ENCODE data around the gene RYR2. TPM values are rescaled to one million over a fixed set of nuclear protein-coding genes. Genes with fewer than 3 reads are reported as not detected.

Gene RYR2
- total RNA-seq, 1 donor from 2014 or later, result 47.0 TPM

DNA sequence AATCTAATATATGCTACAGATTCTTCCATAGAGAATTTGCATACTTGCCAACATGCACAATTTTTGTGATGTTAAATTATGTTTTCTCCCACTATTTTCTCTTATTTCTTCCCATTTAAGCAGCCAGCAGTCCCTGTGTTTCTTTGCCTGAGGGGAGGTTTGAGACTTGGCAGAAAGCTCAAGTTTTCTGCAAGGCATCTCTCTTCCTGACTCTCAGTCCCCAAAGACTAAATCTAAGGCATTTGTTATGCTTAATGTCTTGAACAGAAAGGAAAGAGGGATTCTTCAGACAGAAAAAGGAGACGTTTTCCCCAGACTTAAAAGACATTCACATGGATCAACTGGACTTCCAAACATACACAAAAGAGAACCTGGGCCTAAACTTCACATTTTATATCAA is 354.4 kb downstream of the RYR2 start:
- Mint-ChIP-seq H3K4me1 (ENCODE audit: low read depth, unreplicated experiment) (peaks cover 27% of the 10 kb centered on the region), H3K4me3 (ENCODE audit: unreplicated experiment) (no peak overlapping the region), H3K9me3 (ENCODE audit: unreplicated experiment) (peaks cover 2% of the 10 kb centered on the region), H3K36me3 (ENCODE audit: unreplicated experiment) (peaks cover 25% of the 10 kb centered on the region), H3K27ac (ENCODE audit: unreplicated experiment) (no peak overlapping the region), H3K27me3 (ENCODE audit: unreplicated experiment) (peaks cover 2% of the 10 kb centered on the region)
- no peak for TF ChIP-seq CTCF (IDR thresholded peaks at IDR 0.05; ENCODE audit: partially characterized antibody, unreplicated experiment)
- DNase-seq, result no peak

DNA sequence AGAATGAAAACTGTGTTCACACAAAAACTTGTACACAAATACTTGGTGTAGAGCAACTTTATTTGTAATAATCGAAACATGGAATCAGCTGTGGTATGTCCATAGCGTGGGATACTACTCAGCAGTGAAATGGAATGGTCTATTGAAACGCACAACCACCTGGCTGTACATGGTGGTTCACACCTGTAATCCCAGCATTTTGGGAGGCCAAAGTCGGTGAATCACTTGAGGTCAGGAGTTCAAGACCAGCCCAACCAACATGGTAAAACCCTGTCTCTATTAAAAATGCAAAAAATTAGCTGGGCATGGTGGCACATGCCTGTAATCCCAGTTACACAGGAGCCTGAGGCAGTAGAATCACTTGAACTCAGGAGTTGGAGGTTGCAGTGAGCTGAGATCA is 356.8 kb downstream of the RYR2 start:
- Mint-ChIP-seq H3K27ac (ENCODE audit: unreplicated experiment) (no peak overlapping the region), H3K4me1 (ENCODE audit: low read depth, unreplicated experiment) (peaks cover 15% of the 10 kb centered on the region), H3K9me3 (ENCODE audit: unreplicated experiment) (peaks cover 2% of the 10 kb centered on the region), H3K36me3 (ENCODE audit: unreplicated experiment) (peaks cover 43% of the 10 kb centered on the region), H3K27me3 (ENCODE audit: unreplicated experiment) (peaks cover 2% of the 10 kb centered on the region), H3K4me3 (ENCODE audit: unreplicated experiment) (no peak overlapping the region)
- no peak for TF ChIP-seq CTCF (IDR thresholded peaks at IDR 0.05; ENCODE audit: partially characterized antibody, unreplicated experiment)
- DNase-seq, result no peak

- H3K4me3 Mint-ChIP-seq (ENCODE audit: unreplicated experiment), result no peak overlapping the region
- no peaks in the 10 kb centered on the region for H3K9me3 Mint-ChIP-seq (ENCODE audit: unreplicated experiment)
- TF ChIP-seq CTCF (IDR thresholded peaks at IDR 0.05; ENCODE audit: partially characterized antibody, unreplicated experiment), result no peak
- H3K36me3 Mint-ChIP-seq (ENCODE audit: unreplicated experiment), result peaks cover 22% of the 10 kb centered on the region
- DNase-seq, result no peak
- no peak overlapping the region for H3K27ac Mint-ChIP-seq (ENCODE audit: unreplicated experiment)
- H3K27me3 Mint-ChIP-seq (ENCODE audit: unreplicated experiment), result peaks cover under 1% of the 10 kb centered on the region
- no peaks in the 10 kb centered on the region for H3K4me1 Mint-ChIP-seq (ENCODE audit: low read depth, unreplicated experiment)
Observed at GRCh38 chr1:237405912-237406311, 363.9 kb downstream of the RYR2 start.

GRCh38 chr1:237411621-237412020 is 369.6 kb downstream of the RYR2 start:
- Mint-ChIP-seq H3K27ac (ENCODE audit: unreplicated experiment) (no peak overlapping the region), H3K4me1 (ENCODE audit: low read depth, unreplicated experiment) (no peaks in the 10 kb centered on the region), H3K27me3 (ENCODE audit: unreplicated experiment) (peaks cover 1% of the 10 kb centered on the region), H3K4me3 (ENCODE audit: unreplicated experiment) (no peak overlapping the region), H3K9me3 (ENCODE audit: unreplicated experiment) (no peaks in the 10 kb centered on the region), H3K36me3 (ENCODE audit: unreplicated experiment) (peaks cover 4% of the 10 kb centered on the region)
- no peak for TF ChIP-seq CTCF (IDR thresholded peaks at IDR 0.05; ENCODE audit: partially characterized antibody, unreplicated experiment)
- no peak for DNase-seq

DNA sequence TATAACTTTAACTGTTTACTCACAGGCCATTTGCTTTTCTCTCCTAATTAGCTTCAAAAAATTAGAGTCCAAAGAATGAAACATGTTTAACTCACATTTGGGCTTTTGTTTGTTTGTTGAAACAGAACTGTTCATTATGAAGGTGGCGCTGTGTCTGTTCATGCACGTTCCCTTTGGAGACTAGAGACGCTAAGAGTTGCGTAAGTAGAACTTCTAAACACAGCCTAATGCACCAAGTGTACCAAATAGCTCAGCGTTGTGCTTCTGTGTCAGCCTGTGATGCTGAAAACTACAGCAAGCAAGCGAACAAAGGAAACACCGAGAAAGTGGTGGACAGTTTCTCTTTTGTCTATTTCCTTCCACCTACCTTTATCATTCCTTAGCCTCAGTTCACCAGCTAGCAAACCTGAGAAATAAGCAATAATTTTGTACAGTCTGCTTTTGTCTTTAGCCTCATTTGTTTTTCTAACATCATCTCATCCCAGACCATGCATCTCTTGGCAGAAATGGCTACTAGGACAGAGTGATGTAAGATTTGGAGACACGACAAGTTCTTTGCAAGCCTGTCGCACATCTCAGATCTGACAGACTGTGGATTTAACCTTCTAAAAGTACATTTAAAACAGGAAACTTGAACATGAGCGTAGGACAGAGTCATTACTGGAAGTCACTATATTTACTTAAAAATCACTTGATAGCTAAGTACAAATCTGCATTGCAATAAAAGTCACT is 375.1 kb downstream of the RYR2 start:
- H3K9me3 Mint-ChIP-seq (ENCODE audit: unreplicated experiment), result no peaks in the 10 kb centered on the region
- H3K36me3 Mint-ChIP-seq (ENCODE audit: unreplicated experiment), result no peaks in the 10 kb centered on the region
- no peak for DNase-seq
- no peak overlapping the region for H3K4me3 Mint-ChIP-seq (ENCODE audit: unreplicated experiment)
- peaks cover 2% of the 10 kb centered on the region for H3K4me1 Mint-ChIP-seq (ENCODE audit: low read depth, unreplicated experiment)
- TF ChIP-seq CTCF (IDR thresholded peaks at IDR 0.05; ENCODE audit: partially characterized antibody, unreplicated experiment), result no peak
- H3K27me3 Mint-ChIP-seq (ENCODE audit: unreplicated experiment), result no peaks in the 10 kb centered on the region
- no peak overlapping the region for H3K27ac Mint-ChIP-seq (ENCODE audit: unreplicated experiment)
